Hindlimb muscle (tissue), 1 donor: ENCODE data around the gene OXTR. TPM values are rescaled to one million over a fixed set of nuclear protein-coding genes. Genes with fewer than 3 reads are reported as not detected.
"Not testable (repeated sequence)": the region's sequence is repeated elsewhere in the genome, so short reads cannot be mapped to it uniquely, and the experiment has no call there.

ENCODE experiments used
- DNase-seq: peaks from one replicate; pipeline ENCODE4 v3.0.0-alpha.2; 2013
- polyA plus RNA-seq: library from polyadenylated mRNA; unstranded; fragments of 120-200 nt; gene quantifications from one replicate; pipeline ENCODE4 v1.2.1, GENCODE V29; 2013; ENCODE audit not compliant: insufficient read length

Gene OXTR
- polyA plus RNA-seq, 1 donor: 8.8 TPM

- DNase-seq: no peak
Observed at GRCh38 chr3:8739757-8740504, 29.5 kb downstream of the OXTR start.

- no peak for DNase-seq
Observed at GRCh38 chr3:8738639-8739038, 30.8 kb downstream of the OXTR start.

GRCh38 chr3:8737823-8738222 lies 31.6 kb downstream of the OXTR start:
- no peak for DNase-seq

GRCh38 chr3:8737301-8737700 lies 32.1 kb downstream of the OXTR start:
- no peak for DNase-seq

- no peak for DNase-seq
Observed at GRCh38 chr3:8736436-8736835, 33.0 kb downstream of the OXTR start.

- DNase-seq: no peak
Observed at GRCh38 chr3:8734908-8735307, 34.5 kb downstream of the OXTR start.

GRCh38 chr3:8734137-8734878 lies 35.1 kb downstream of the OXTR start:
- DNase-seq: no peak

GRCh38 chr3:8733332-8734094 lies 35.9 kb downstream of the OXTR start, which contains the start of gene CAV3:
TSS of gene CAV3 (plus strand) at chr3:8733802. CDS start at chr3:8733877, 75 bp downstream.
- peak; percentile 54 for DNase-seq

- no peak for DNase-seq
Observed at GRCh38 chr3:8732413-8732812, 37.0 kb downstream of the OXTR start.

- DNase-seq: no peak
Observed at GRCh38 chr3:8730656-8731055, 38.8 kb downstream of the OXTR start.

GRCh38 chr3:8729479-8729878 lies 39.9 kb downstream of the OXTR start:
- no peak for DNase-seq

GRCh38 chr3:8727605-8728512 lies 41.6 kb downstream of the OXTR start:
- no peak for DNase-seq

- no peak for DNase-seq
Observed at GRCh38 chr3:8724108-8724752, 45.2 kb downstream of the OXTR start.

GRCh38 chr3:8723612-8724011 lies 45.8 kb downstream of the OXTR start:
- DNase-seq: no peak

GRCh38 chr3:8722808-8723207 lies 46.6 kb downstream of the OXTR start:
- DNase-seq: no peak

- DNase-seq: not testable (repeated sequence)
Observed at GRCh38 chr3:8715757-8716156, 53.7 kb downstream of the OXTR start.

- no peak for DNase-seq
Observed at GRCh38 chr3:8713901-8714759, 55.3 kb downstream of the OXTR start.

GRCh38 chr3:8712908-8713255 lies 56.5 kb downstream of the OXTR start:
- DNase-seq: no peak

- DNase-seq: no peak
Observed at GRCh38 chr3:8712045-8712907, 57.1 kb downstream of the OXTR start.
